ENCODE results near the gene SLCO1B3. TPM values are rescaled to one million over a fixed set of nuclear protein-coding genes. Genes with fewer than 3 reads are reported as not detected.

The SLCO1B3 gene
- total and polyA plus RNA-seq, 10 of the 15 experiments (the other 5 are each of a cell fraction or from before 2014, with no cell fraction given): 0.04 to 1.2 TPM; not detected in 8

GRCh38 chr12:20808521-20808920, 2.0 kb upstream of the SLCO1B3 start:
- ChIA-PET CTCF (no interaction called here), SMC1A (ENCODE audit: uncharacterized antibody, unreplicated experiment) (no interaction called here), POLR2A (no interaction called here), RAD21 (ENCODE audit: unreplicated experiment) (no interaction called here)
- FAIRE-seq: no peak
- Histone ChIP-seq H3K4me3 (no peak overlapping the region), H4K20me1 (ENCODE audit: control insufficient read depth, insufficient read depth) (no peaks in the 10 kb centered on the region), H3K4me1 (ENCODE audit: control insufficient read depth, insufficient read depth, low read length) (no peaks in the 10 kb centered on the region), H3K9ac (ENCODE audit: control insufficient read depth, insufficient read depth, low read length) (no peak overlapping the region), H3K4me2 (ENCODE audit: control insufficient read depth, insufficient read depth) (no peak overlapping the region), H3K27me3 (replicated peaks in 1 of 2; ENCODE audit: control insufficient read depth in 2 of 2, insufficient read depth in 2 of 2, low read length in 1 of 2) (no peaks in the 10 kb centered on the region), H3K9me3 (replicated peaks; ENCODE audit: control insufficient read depth, insufficient read depth, low read length) (no peaks in the 10 kb centered on the region), H3K27ac (ENCODE audit: control insufficient read depth, insufficient read depth) (no peak overlapping the region), H2AFZ (ENCODE audit: control insufficient read depth, low read depth, low read length) (no peak overlapping the region), H3K79me2 (ENCODE audit: control insufficient read depth, insufficient read depth, low read length) (no peaks in the 10 kb centered on the region), H3K36me3 (ENCODE audit: control insufficient read depth in 2 of 2, insufficient read depth in 2 of 2, low read length in 1 of 2) (no peaks in the 10 kb centered on the region)
- DNase-seq (ENCODE audit: low read depth, low spot score): no peak
- ATAC-seq: no peak
- 0% methylated on average over 1 of the region's 1 CpG for WGBS (ENCODE audit: insufficient coverage, insufficient replicate concordance, low lambda C conversion rate, missing lambda C conversion rate)
- intact Hi-C loops (cut with micrococcal nuclease; ENCODE audit: unreplicated experiment): no loop called here
- TF ChIP-seq, protein P1, sequence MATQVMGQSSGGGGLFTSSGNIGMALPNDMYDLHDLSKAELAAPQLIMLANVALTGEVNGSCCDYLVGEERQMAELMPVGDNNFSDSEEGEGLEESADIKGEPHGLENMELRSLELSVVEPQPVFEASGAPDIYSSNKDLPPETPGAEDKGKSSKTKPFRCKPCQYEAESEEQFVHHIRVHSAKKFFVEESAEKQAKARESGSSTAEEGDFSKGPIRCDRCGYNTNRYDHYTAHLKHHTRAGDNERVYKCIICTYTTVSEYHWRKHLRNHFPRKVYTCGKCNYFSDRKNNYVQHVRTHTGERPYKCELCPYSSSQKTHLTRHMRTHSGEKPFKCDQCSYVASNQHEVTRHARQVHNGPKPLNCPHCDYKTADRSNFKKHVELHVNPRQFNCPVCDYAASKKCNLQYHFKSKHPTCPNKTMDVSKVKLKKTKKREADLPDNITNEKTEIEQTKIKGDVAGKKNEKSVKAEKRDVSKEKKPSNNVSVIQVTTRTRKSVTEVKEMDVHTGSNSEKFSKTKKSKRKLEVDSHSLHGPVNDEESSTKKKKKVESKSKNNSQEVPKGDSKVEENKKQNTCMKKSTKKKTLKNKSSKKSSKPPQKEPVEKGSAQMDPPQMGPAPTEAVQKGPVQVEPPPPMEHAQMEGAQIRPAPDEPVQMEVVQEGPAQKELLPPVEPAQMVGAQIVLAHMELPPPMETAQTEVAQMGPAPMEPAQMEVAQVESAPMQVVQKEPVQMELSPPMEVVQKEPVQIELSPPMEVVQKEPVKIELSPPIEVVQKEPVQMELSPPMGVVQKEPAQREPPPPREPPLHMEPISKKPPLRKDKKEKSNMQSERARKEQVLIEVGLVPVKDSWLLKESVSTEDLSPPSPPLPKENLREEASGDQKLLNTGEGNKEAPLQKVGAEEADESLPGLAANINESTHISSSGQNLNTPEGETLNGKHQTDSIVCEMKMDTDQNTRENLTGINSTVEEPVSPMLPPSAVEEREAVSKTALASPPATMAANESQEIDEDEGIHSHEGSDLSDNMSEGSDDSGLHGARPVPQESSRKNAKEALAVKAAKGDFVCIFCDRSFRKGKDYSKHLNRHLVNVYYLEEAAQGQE (IDR thresholded peaks at IDR 0.05; ENCODE audit: low read depth, low read length): no peak
- no peak for TF ChIP-seq TCF12 (IDR thresholded peaks at IDR 0.05; ENCODE audit: low read depth, low read length)
- no peak for TF ChIP-seq BMI1 (IDR thresholded peaks at IDR 0.05; ENCODE audit: borderline replicate concordance)
- no peak for TF ChIP-seq HDAC2 (IDR thresholded peaks at IDR 0.05)
- TF ChIP-seq SIN3A (IDR thresholded peaks at IDR 0.05; ENCODE audit: low read depth, low read length): no peak
- no peak for TF ChIP-seq SREBF2 (IDR thresholded peaks at IDR 0.05; ENCODE audit: low read length)
- no peak for TF ChIP-seq CHD4 (IDR thresholded peaks at IDR 0.05)
- TF ChIP-seq ZNF207 (IDR thresholded peaks at IDR 0.05; ENCODE audit: borderline replicate concordance): no peak
- no peak for TF ChIP-seq MLLT1 (IDR thresholded peaks at IDR 0.05)
- TF ChIP-seq ZBTB33 (IDR thresholded peaks at IDR 0.05): no peak
- TF ChIP-seq SPI1 (IDR thresholded peaks at IDR 0.05; ENCODE audit: borderline replicate concordance, insufficient read depth, low read depth, low read length): no peak
- no peak for TF ChIP-seq MEF2A (IDR thresholded peaks at IDR 0.05; ENCODE audit: insufficient read depth, low read depth, low read length)
- no peak for TF ChIP-seq BRCA1 (IDR thresholded peaks at IDR 0.05; ENCODE audit: low read depth, low read length)
- no peak for TF ChIP-seq HDAC6 (IDR thresholded peaks at IDR 0.05; ENCODE audit: unreplicated experiment)
- no peak for TF ChIP-seq EGR1 (IDR thresholded peaks at IDR 0.05; ENCODE audit: borderline replicate concordance in 1 of 2, low read depth in 2 of 2, low read length in 2 of 2)
- no peak for TF ChIP-seq KLF5 (IDR thresholded peaks at IDR 0.05; ENCODE audit: partially characterized antibody)
- no peak for TF ChIP-seq POLR2A (IDR thresholded peaks at IDR 0.05; ENCODE audit: low read depth, low read length)
- in situ Hi-C loops (cut with MboI): no loop called here
- no TSS peak for BruUV-seq (replicated peaks)

All from GM12878 (cell line).